Measurements from ENCODE around the gene NAIP. TPM values are rescaled to one million over a fixed set of nuclear protein-coding genes. Genes with fewer than 3 reads are reported as not detected.
"Not testable (repeated sequence)": the region's sequence is repeated elsewhere in the genome, so short reads cannot be mapped to it uniquely, and the experiment has no call there.

NAIP gene
- total RNA-seq, 2 experiments from 2014 or later: 4.3 to 5.0 TPM

- intact Hi-C loops (cut with micrococcal nuclease); DNase-seq; H3K27me3 Mint-ChIP-seq (ENCODE audit: low read depth); H3K36me3 Mint-ChIP-seq (ENCODE audit: low read depth); H3K4me1 Mint-ChIP-seq (ENCODE audit: low read depth); H3K4me3 Mint-ChIP-seq; CTCF ChIA-PET; H3K9me3 Mint-ChIP-seq; H3K27ac Mint-ChIP-seq: not testable (repeated sequence)
Observed at GRCh38 chr5:71006983-71007382, 18.2 kb downstream of the NAIP start.

GRCh38 chr5:70984882-70985281, 40.3 kb downstream of the NAIP start:
- H3K4me1 Mint-ChIP-seq (ENCODE audit: low read depth); H3K36me3 Mint-ChIP-seq (ENCODE audit: low read depth); H3K27ac Mint-ChIP-seq; H3K4me3 Mint-ChIP-seq; CTCF ChIA-PET; H3K9me3 Mint-ChIP-seq; H3K27me3 Mint-ChIP-seq (ENCODE audit: low read depth); intact Hi-C loops (cut with micrococcal nuclease); DNase-seq: not testable (repeated sequence)

GRCh38 chr5:70967220-70967619, 57.9 kb downstream of the NAIP start:
- intact Hi-C loops (cut with micrococcal nuclease); H3K4me1 Mint-ChIP-seq (ENCODE audit: low read depth); H3K27me3 Mint-ChIP-seq (ENCODE audit: low read depth); H3K4me3 Mint-ChIP-seq; CTCF ChIA-PET; H3K27ac Mint-ChIP-seq; H3K36me3 Mint-ChIP-seq (ENCODE audit: low read depth); DNase-seq; H3K9me3 Mint-ChIP-seq: not testable (repeated sequence)

- H3K9me3 Mint-ChIP-seq; H3K27ac Mint-ChIP-seq; DNase-seq; H3K4me1 Mint-ChIP-seq (ENCODE audit: low read depth); H3K27me3 Mint-ChIP-seq (ENCODE audit: low read depth); H3K36me3 Mint-ChIP-seq (ENCODE audit: low read depth); H3K4me3 Mint-ChIP-seq; CTCF ChIA-PET; intact Hi-C loops (cut with micrococcal nuclease): not testable (repeated sequence)
Observed at GRCh38 chr5:70964531-70964930, 60.6 kb downstream of the NAIP start.

- DNase-seq; H3K4me3 Mint-ChIP-seq; H3K9me3 Mint-ChIP-seq; H3K36me3 Mint-ChIP-seq (ENCODE audit: low read depth); H3K27me3 Mint-ChIP-seq (ENCODE audit: low read depth); H3K27ac Mint-ChIP-seq; CTCF ChIA-PET; H3K4me1 Mint-ChIP-seq (ENCODE audit: low read depth); intact Hi-C loops (cut with micrococcal nuclease): not testable (repeated sequence)
Observed at GRCh38 chr5:70953068-70953467, 72.1 kb downstream of the NAIP start.

GRCh38 chr5:70932560-70932959, 92.6 kb downstream of the NAIP start:
- CTCF ChIA-PET; H3K4me3 Mint-ChIP-seq; DNase-seq; H3K9me3 Mint-ChIP-seq; H3K27ac Mint-ChIP-seq; H3K4me1 Mint-ChIP-seq (ENCODE audit: low read depth); H3K27me3 Mint-ChIP-seq (ENCODE audit: low read depth); H3K36me3 Mint-ChIP-seq (ENCODE audit: low read depth); intact Hi-C loops (cut with micrococcal nuclease): not testable (repeated sequence)

- H3K4me3 Mint-ChIP-seq; intact Hi-C loops (cut with micrococcal nuclease); H3K27me3 Mint-ChIP-seq (ENCODE audit: low read depth); DNase-seq; H3K4me1 Mint-ChIP-seq (ENCODE audit: low read depth); H3K36me3 Mint-ChIP-seq (ENCODE audit: low read depth); H3K9me3 Mint-ChIP-seq; H3K27ac Mint-ChIP-seq; CTCF ChIA-PET: not testable (repeated sequence)
Observed at GRCh38 chr5:70931709-70932368, 93.3 kb downstream of the NAIP start.

- H3K27ac Mint-ChIP-seq; intact Hi-C loops (cut with micrococcal nuclease); H3K4me3 Mint-ChIP-seq; H3K4me1 Mint-ChIP-seq (ENCODE audit: low read depth); DNase-seq; H3K36me3 Mint-ChIP-seq (ENCODE audit: low read depth); H3K9me3 Mint-ChIP-seq; H3K27me3 Mint-ChIP-seq (ENCODE audit: low read depth); CTCF ChIA-PET: not testable (repeated sequence)
Observed at GRCh38 chr5:70925211-70925562, 100.0 kb downstream of the NAIP start.

Other genes with a start within 250 kb of the NAIP start
- 10 to 100 TPM in 1 of 2 experiments, 1 to 10 TPM in 1; 10.0 to 10.7 TPM for gene SERF1A, start 124.7 kb downstream of the NAIP start, total RNA-seq
- 10 to 100 TPM; 92.3 to 96.4 TPM for gene SMN1, start 100.3 kb downstream of the NAIP start, total RNA-seq
- gene GTF2H2, start 42.3 kb upstream of the NAIP start, total RNA-seq: 10 to 100 TPM; 60.6 to 61.7 TPM

Data from activated naive CD4-positive, alpha-beta T cell treated with anti-CD3 and anti-CD28 coated beads for 36 hours (primary cell).